ENCODE results near the gene UTS2R. TPM values are rescaled to one million over a fixed set of nuclear protein-coding genes. Genes with fewer than 3 reads are reported as not detected.

UTS2R gene
- total RNA-seq, 2 donors from 2014 or later: not detected

DNA sequence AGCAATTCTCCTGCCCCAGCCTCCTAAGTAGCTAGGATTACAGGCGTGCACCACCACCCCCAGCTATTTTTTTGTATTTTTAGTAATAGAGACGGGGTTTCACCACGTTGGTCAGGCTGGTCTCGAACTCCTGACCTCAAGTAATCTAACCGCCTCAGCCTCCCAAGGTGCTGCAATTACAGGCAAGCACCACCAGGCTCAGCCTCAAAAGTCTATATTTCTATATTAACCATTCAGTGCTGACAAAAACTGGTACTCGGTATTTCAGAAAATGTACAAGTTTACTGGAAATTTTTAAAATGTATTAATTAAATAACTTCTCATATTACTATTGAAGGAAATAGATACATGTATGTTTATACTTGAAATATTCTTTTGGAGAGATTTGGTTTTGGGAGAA lies 45.2 kb downstream of the UTS2R start:
- no peaks in the 10 kb centered on the region for H3K27me3 ChIP-seq (replicated peaks; ENCODE audit: insufficient read depth)
- H3K4me1 ChIP-seq (replicated peaks): peaks cover 6% of the 10 kb centered on the region
- intact Hi-C loops (cut with DNase I): loop anchor here (10.0 kb wide), 1 partner anchor 212 kb away; no protein-coding TSS in a partner anchor
- no peak overlapping the region for H3K4me3 ChIP-seq
- TF ChIP-seq POLR2AphosphoS5 (IDR thresholded peaks at IDR 0.05): no peak
- TF ChIP-seq POLR2A (IDR thresholded peaks at IDR 0.05): no peak
- TF ChIP-seq, protein P1, sequence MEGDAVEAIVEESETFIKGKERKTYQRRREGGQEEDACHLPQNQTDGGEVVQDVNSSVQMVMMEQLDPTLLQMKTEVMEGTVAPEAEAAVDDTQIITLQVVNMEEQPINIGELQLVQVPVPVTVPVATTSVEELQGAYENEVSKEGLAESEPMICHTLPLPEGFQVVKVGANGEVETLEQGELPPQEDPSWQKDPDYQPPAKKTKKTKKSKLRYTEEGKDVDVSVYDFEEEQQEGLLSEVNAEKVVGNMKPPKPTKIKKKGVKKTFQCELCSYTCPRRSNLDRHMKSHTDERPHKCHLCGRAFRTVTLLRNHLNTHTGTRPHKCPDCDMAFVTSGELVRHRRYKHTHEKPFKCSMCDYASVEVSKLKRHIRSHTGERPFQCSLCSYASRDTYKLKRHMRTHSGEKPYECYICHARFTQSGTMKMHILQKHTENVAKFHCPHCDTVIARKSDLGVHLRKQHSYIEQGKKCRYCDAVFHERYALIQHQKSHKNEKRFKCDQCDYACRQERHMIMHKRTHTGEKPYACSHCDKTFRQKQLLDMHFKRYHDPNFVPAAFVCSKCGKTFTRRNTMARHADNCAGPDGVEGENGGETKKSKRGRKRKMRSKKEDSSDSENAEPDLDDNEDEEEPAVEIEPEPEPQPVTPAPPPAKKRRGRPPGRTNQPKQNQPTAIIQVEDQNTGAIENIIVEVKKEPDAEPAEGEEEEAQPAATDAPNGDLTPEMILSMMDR (IDR thresholded peaks at IDR 0.05): no peak
- no peaks in the 10 kb centered on the region for H3K9me3 ChIP-seq
- DNase-seq (ENCODE audit: low spot score): no peak
- WGBS: 88% methylated on average over 6 of the region's 6 CpGs
- H3K36me3 ChIP-seq: peaks cover 0 to 5% of the 10 kb centered on the region in 2 donors
- no peak overlapping the region for H3K27ac ChIP-seq

DNA sequence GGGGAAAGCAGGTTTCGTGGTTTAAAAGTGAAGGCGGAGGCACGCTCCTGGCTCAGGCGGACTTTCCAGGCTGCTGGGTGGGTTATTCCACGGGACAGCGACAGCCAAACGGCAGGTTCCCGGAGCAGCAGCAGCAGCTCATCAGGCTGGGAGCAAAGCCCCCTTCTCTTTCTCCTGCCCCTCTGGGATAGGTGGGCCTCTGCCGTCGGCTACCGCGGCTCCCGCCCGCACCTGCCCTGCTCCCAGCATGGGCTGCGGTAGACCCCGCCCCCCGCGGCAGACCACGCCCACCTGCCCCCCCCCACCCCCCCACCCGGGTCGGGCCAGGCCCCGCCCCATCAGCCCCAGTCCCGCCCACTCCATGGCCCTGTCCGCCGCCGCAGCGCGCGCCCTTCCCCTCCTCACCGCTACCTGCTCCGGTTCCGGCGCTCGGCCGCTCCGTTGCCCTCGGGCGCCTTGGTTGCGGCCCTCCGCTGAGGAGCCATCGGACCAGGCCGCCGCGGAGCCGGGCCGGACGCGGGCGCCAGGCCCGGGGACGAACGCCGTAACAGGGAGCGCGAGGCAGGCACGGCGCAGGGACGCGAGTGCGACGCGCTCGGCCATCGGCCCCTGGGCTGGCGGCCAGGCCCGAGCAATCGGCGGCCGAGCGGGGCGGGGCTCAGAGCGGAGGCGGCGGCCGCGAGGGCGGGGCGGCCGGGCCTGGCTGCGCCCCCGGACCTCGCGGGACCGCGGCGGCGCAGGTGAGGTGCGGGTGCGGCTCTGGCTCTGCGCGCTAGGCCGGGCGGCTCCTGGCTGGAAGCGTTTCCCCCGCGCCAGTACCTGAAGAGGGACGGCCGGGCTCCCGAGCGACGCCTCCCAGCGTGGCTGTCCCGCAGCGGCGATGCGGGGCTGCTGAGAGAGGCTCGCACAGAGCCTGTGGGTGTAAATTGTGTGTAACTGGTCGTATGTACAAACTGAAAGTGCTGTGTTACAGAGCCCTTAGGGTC lies 46.7 kb downstream of the UTS2R start, which contains the start of the genes HEXD and OGFOD3:
TSS of gene HEXD (plus strand) at position 347 of the 986 bp plus-strand sequence. CDS start 1,453 bp downstream, outside the sequence.
TSS of gene OGFOD3 (minus strand) at position 586 of the 986 bp plus-strand sequence. CDS start at position 485, 101 bp downstream.
- TF ChIP-seq POLR2AphosphoS5 (IDR thresholded peaks at IDR 0.05) (no peak), POLR2A (IDR thresholded peaks at IDR 0.05) (peak; percentile 49)
- TF ChIP-seq, protein P1 (IDR thresholded peaks at IDR 0.05): peak in 2 of 4 experiments; percentile 48 to 53
- peaks cover 0 to 5% of the 10 kb centered on the region in 2 donors for H3K36me3 ChIP-seq
- peak within 1 kb of the TSS; percentile 93 to 96 for H3K27ac ChIP-seq
- peaks cover 6% of the 10 kb centered on the region for H3K4me1 ChIP-seq (replicated peaks)
- intact Hi-C loops (cut with DNase I): loop anchor here (2.0 to 10.0 kb wide), 2 partner anchors 41 to 213 kb away; partner anchors contain the start of gene NARF
- peak within 1 kb of the TSS; percentile 82 to 83 for H3K4me3 ChIP-seq
- WGBS: under 1% methylated on average over 48 of the region's 108 CpGs
- peak; percentile 71 for DNase-seq (ENCODE audit: low spot score)
- no peaks in the 10 kb centered on the region for H3K9me3 ChIP-seq
- no peaks in the 10 kb centered on the region for H3K27me3 ChIP-seq (replicated peaks; ENCODE audit: insufficient read depth)

DNA sequence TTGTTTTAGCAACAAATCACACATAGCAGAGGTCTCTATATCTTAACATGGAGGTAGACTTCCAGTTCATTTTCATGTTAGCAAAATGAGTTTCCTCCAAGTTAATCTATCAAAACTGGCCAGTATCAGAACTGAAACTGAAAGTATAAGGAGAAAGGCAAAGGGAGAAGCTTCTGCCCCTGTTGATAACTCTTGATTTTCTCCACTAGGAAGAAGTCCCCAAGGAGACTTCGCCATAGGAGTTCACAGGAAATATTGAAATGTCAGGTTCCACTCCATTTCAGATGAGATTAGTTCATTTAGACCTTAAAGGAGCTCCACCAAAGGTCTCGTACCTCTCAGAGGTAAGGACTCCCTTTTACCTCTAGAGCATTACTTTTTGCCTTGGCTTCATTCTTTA lies 48.0 kb downstream of the UTS2R start:
- intact Hi-C loops (cut with DNase I): loop anchor here (2.0 to 10.0 kb wide), 2 partner anchors 39 to 215 kb away; partner anchors contain the start of gene NARF
- H3K9me3 ChIP-seq: no peaks in the 10 kb centered on the region
- H3K27ac ChIP-seq: peak overlapping the region in 1 of 2 donors; percentile 96
- no peak overlapping the region for H3K4me3 ChIP-seq
- no peak for TF ChIP-seq POLR2AphosphoS5 (IDR thresholded peaks at IDR 0.05)
- TF ChIP-seq, protein P1 (IDR thresholded peaks at IDR 0.05): no peak
- no peak for TF ChIP-seq POLR2A (IDR thresholded peaks at IDR 0.05)
- H3K27me3 ChIP-seq (replicated peaks; ENCODE audit: insufficient read depth): no peaks in the 10 kb centered on the region
- H3K36me3 ChIP-seq: peaks cover 0 to 5% of the 10 kb centered on the region in 2 donors
- H3K4me1 ChIP-seq (replicated peaks): peaks cover under 1% of the 10 kb centered on the region
- WGBS: 95% methylated on average over 2 of the region's 2 CpGs
- DNase-seq (ENCODE audit: low spot score): no peak

DNA sequence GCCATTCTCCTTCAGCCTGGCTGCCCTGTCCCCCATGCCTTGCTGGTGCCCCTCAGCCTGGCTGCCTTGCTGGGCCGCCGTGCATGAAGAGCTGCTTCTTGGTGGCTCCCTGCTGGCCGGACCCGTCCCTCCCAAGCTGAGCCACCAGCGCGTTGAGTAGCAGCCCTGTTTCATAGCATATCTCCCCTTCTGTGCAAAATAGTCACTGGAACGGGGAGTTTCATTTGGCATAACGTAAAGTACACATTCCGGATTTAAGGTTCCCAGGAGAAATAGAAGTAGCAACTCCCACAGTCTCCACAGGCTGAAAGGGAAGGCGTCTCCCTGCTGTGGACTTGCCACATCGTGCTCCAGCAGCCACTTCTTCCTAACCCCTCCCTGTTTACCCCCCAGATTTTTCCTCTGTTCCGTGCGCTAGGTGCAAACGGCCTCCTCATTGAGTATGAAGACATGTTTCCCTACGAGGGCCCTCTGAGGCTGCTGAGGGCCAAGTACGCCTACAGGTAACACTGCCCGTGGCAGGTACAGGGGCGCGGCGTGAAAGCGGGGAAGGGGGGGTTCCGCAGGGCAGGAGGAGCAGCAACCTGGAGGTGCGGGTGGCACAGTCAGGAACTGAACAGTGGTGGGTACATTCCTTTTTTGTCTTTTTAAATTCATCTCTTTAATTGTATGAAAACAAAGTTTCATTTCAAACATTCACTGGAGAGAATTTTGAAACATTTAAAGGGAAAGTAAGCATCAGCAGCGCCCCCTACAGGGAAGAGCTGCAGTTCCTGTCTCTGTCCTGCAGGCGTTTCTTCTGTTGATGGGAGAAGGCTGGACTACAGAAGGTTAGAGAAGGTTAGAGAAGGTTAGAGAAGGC lies 52.7 kb downstream of the UTS2R start:
- TF ChIP-seq, protein P1 (IDR thresholded peaks at IDR 0.05): peak; percentile 19 to 61 (median 54)
- TF ChIP-seq POLR2A (IDR thresholded peaks at IDR 0.05): no peak
- H3K36me3 ChIP-seq: peaks cover 0 to 5% of the 10 kb centered on the region in 2 donors
- H3K4me3 ChIP-seq: no peak overlapping the region
- H3K9me3 ChIP-seq: no peaks in the 10 kb centered on the region
- 80% methylated on average over 25 of the region's 25 CpGs for whole genome bisulfite sequencing
- no peak overlapping the region for H3K27ac ChIP-seq
- intact Hi-C loops (cut with DNase I): no loop called here
- DNase-seq (ENCODE audit: low spot score): no peak
- no peaks in the 10 kb centered on the region for H3K4me1 ChIP-seq (replicated peaks)
- no peaks in the 10 kb centered on the region for H3K27me3 ChIP-seq (replicated peaks; ENCODE audit: insufficient read depth)
